Aorta (tissue), 5 donors: Measurements from ENCODE around the gene MACROH2A1. TPM values are rescaled to one million over a fixed set of nuclear protein-coding genes. Genes with fewer than 3 reads are reported as not detected.
A peak's percentile ranks its signal among the peaks of the same experiment; 100 is the strongest.

Experiments
- ATAC-seq: fragments of 200-7000 bp; cut with Tn5 transposase; one replicate; pipeline ENCODE4 v1.9.1; 2022; ENCODE audit warnings: moderate library complexity; ENCODE audit not compliant: low FRiP score
- DNase-seq, 2 donors: peaks; one replicate each; pipeline ENCODE4 v3.0.0-alpha.2; 2020
- H3K27ac ChIP-seq, 2 donors: one replicate each; pipeline ENCODE4 v1.5.1; 2013; ENCODE audit warnings: low read length in 2 of 2, mild to moderate bottlenecking in 2 of 2, moderate library complexity in 2 of 2, control low read depth in 1 of 2, inconsistent platforms in 1 of 2, low read depth in 1 of 2
- H3K27me3 ChIP-seq, 2 donors: one replicate each; pipeline ENCODE4 v1.6.1; 2013; ENCODE audit warnings: control low read depth in 1 of 2, low read length in 1 of 2, mild to moderate bottlenecking in 1 of 2, moderate library complexity in 1 of 2; ENCODE audit not compliant: insufficient read depth in 2 of 2, control insufficient read depth in 1 of 2
- H3K36me3 ChIP-seq, 2 donors: one replicate each; pipeline ENCODE4 v1.6.1; 2013; ENCODE audit warnings: control low read depth in 1 of 2, low read length in 1 of 2, mild to moderate bottlenecking in 1 of 2; ENCODE audit not compliant: insufficient read depth in 2 of 2, control insufficient read depth in 1 of 2
- H3K4me1 ChIP-seq, 2 donors: one replicate each; pipeline ENCODE4 v1.6.1; 2013; ENCODE audit warnings: low read length in 2 of 2, control low read depth in 1 of 2, mild to moderate bottlenecking in 1 of 2, moderate library complexity in 1 of 2; ENCODE audit not compliant: insufficient read depth in 2 of 2, control insufficient read depth in 1 of 2
- H3K4me3 ChIP-seq, 2 donors: one replicate each; pipeline ENCODE4 v1.5.1; 2013; ENCODE audit warnings: low read length in 2 of 2, control low read depth in 1 of 2, mild to moderate bottlenecking in 1 of 2
- H3K9me3 ChIP-seq: one replicate; pipeline ENCODE4 v1.6.1; 2013; ENCODE audit warnings: mild to moderate bottlenecking, low read length; ENCODE audit not compliant: control insufficient read depth
- WGBS, 2 donors: extraction: QIAGEN DNeasy Blood & Tissue Kit; methylation state at CpG; one replicate each; pipeline ENCODE4 v1.1.7; 2013; 5-methylcytosine and 5-hydroxymethylcytosine counted together
- intact Hi-C, 2 donors: fragments of 100-400 bp; cut with DNase I; formaldehyde crosslinking; loops; one replicate each; pipeline versions ENCODE4 v1.14.2 to v1.15.0; 2022
- polyA plus RNA-seq, 2 donors: library from polyadenylated mRNA; stranded (reverse); fragments of 200-250 nt; gene quantifications; one replicate each; pipeline ENCODE4 v1.2.3, GENCODE V29; 2013
- total RNA-seq, 2 donors: library from RNA; stranded (reverse); fragmentation: NEBNext Ultra II Directional; extraction: Animal tissue kit (Norgen Biotek cat#: 25700); gene quantifications; one replicate each; pipeline ENCODE4 v1.2.1, GENCODE V29; 2021
- donor health status: healthy with polysubstance abuse.
- donor health status: Bipolar disorder and iron deficiency.
- donor health status: DM: no; HTN: no; CAD: no.
- donor health status: DM: no; HTN: no; CAD: no.
- donor health status: DM: yes; HTN: yes; CAD: no.

The MACROH2A1 gene
- total and polyA plus RNA-seq, 4 donors = 79.6 to 113 (median 106) TPM

DNA sequence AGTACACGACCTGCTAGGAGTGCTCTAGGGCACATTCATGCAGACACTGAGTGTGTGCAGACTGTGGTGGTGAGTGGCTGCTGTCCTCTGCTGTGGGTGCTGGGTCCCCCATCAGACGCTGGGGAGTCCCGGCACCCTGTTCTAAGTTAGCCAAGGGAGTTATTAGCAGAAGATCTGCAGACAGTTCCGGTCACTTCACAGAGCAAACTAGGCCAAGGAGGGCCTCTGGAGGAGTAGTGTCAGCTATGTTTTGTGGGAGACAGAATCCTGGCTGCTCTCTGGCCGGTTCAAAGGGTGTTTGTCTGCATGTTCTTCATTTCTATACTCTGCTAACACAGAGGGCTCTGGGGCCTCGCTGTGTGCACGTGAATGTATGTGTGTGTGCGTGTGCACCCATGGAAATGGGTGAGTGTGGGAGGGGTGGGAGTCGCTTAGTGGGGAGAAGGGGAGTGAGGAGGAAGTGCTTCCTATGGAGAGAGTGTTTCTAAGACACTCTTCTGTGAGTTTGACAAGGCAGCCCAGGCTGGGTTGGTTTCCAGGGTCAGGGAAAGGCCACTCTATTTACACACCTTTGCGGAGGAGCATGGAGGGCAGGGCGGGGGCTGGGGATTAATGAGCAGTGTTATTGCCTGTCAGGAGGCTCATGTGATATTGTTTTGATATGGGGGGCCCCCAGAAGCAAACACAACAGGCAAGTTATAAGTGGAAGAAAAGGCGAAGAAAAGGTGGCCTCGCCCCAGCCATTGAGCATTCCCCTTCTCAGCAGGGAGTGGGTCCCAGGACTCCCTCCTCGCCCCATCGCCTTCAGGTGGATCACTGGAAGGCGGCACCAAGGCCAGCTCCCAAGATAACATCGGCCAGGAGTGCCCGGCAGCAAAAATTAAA, 68.9 kb downstream of the MACROH2A1 start:
- intact Hi-C loops = loop anchor here (5.0 to 10.0 kb wide), 2 partner anchors 138 to 285 kb away; no protein-coding TSS in a partner anchor
- WGBS, 2 donors = 86 to 87% methylated on average over 18 of the region's 18 CpGs

DNA sequence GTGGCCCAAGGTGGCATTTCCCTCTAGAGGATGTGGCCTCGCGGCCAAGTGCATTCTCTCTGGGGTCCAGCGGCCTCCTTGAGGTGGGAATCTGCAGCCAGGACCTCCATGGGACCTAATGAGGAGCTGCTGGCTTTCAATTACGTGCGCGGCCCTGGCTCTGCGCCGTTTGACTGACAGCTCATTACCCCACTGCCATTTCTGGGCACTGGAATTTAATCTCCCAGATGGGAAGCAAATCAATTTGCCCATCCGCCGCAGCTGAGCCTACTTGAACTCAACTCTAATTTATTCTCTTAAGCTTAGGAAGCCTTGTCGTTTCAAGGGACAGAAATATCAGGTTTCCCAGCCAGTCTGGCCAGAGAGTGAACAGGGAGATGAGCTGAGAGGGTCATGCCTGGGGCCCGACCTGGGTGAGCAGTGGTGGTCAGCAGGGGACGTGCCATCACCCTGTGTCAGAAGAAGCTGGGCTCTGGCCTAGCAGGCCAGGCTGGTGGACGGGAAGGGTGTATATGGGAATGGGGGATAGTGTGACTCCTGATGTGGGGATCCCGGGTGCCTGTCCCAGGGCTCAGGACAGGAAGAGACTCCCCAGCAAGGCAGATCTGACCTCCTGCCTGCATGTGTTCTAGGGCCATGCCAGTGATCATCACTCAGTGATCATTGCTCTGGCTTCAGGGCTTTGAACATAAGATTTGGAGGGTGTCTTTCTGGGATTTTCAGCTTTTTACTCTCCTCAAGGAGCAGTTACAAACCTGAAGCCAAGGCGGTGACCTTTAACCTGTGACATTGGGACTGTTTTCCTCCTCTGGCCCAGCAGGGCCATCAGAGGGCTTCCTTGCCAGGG, 69.7 kb downstream of the MACROH2A1 start:
- Histone ChIP-seq H3K4me1 (no peaks in the 10 kb centered on the region), H3K9me3 (no peaks in the 10 kb centered on the region), H3K27me3 (no peaks in the 10 kb centered on the region), H3K27ac (no peak overlapping the region), H3K36me3 (no peaks in the 10 kb centered on the region), H3K4me3 (no peak overlapping the region)
- peak in 1 of 2 donors; percentile 48 for DNase-seq
- ATAC-seq = no peak
- 91 to 92% methylated on average over 16 of the region's 16 CpGs for WGBS, 2 donors
- intact Hi-C loops = no loop called here

More for the DNA sequence above, 68.9 kb downstream of the MACROH2A1 start:
- Histone ChIP-seq H3K4me1 (no peaks in the 10 kb centered on the region), H3K27ac (no peak overlapping the region), H3K4me3 (no peak overlapping the region), H3K27me3 (no peaks in the 10 kb centered on the region), H3K9me3 (no peaks in the 10 kb centered on the region), H3K36me3 (no peaks in the 10 kb centered on the region)
- DNase-seq (no peak), ATAC-seq (no peak)

DNA sequence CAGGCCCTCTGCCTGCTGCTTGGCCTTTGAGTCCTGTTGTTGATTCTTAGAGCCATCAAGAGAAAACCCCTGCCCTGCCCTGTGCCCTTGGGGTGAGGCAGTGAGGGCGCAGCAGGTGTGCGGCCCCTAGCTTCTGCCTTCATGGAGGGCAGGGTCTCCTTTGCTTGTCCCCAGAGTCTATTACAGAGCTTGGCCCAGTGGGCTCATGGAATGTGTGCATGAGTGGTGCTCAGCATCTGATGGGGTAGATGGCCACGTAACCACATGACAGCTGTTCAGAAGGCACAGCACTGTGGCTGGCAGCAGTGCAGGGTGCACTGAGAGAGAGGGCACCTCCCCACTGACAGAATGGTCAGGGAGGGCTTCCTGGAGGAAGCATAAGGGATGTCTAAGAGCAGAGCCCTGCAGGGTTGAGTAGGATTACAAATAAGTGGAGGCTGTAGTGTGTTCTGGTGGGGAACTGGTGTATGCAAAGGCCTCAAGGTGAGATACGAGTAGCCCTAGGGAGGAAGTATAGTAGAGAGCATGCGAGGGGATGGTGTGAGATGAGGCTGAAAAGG, 70.8 kb downstream of the MACROH2A1 start:
- Histone ChIP-seq H3K27ac (no peak overlapping the region), H3K4me1 (no peaks in the 10 kb centered on the region), H3K36me3 (no peaks in the 10 kb centered on the region), H3K9me3 (no peaks in the 10 kb centered on the region), H3K4me3 (no peak overlapping the region), H3K27me3 (no peaks in the 10 kb centered on the region)
- ATAC-seq = no peak
- no peak for DNase-seq
- intact Hi-C loops = no loop called here
- WGBS, 2 donors = 95 to 99% methylated on average over 5 of the region's 5 CpGs

DNA sequence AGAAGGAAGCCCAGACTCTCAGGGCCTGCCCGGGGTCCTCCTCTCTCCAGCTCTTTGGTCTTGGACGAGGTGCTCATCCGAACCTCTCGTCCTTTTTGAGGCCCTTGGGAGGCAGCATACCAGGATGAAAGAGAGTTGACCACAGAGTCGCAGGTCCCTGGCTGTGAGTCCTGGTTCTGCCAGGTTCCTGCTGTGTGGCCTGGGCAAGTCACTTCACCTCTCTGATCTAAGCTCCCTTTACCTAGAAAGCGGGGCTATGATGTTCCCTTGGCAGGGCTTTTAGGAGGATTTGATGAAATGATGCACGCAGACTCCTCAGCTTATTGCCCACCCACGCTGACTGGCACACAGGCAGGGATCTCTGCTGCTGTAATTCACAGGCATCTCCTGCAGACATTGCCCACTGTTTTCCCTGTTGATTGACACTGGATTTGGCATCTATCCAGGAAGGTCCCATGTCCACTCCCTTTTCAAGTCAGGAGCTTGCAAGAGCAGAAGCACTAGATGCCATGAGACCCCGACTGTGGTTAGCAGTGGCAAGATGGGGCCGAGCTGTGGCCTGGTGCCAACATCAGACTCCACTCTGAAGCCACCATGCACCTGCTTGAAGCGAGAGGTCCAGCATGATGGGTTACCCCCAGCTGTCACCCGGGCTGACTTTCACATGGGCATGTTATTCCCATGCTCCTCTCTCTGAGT, 71.5 kb downstream of the MACROH2A1 start:
- no peak for DNase-seq
- intact Hi-C loops = no loop called here
- ATAC-seq = no peak
- no peaks in the 10 kb centered on the region for H3K9me3 ChIP-seq
- H3K27ac ChIP-seq = no peak overlapping the region
- H3K36me3 ChIP-seq = no peaks in the 10 kb centered on the region
- H3K4me1 ChIP-seq = no peaks in the 10 kb centered on the region
- H3K4me3 ChIP-seq = no peak overlapping the region
- WGBS, 2 donors = 91 to 95% methylated on average over 12 of the region's 12 CpGs
- H3K27me3 ChIP-seq = no peaks in the 10 kb centered on the region

DNA sequence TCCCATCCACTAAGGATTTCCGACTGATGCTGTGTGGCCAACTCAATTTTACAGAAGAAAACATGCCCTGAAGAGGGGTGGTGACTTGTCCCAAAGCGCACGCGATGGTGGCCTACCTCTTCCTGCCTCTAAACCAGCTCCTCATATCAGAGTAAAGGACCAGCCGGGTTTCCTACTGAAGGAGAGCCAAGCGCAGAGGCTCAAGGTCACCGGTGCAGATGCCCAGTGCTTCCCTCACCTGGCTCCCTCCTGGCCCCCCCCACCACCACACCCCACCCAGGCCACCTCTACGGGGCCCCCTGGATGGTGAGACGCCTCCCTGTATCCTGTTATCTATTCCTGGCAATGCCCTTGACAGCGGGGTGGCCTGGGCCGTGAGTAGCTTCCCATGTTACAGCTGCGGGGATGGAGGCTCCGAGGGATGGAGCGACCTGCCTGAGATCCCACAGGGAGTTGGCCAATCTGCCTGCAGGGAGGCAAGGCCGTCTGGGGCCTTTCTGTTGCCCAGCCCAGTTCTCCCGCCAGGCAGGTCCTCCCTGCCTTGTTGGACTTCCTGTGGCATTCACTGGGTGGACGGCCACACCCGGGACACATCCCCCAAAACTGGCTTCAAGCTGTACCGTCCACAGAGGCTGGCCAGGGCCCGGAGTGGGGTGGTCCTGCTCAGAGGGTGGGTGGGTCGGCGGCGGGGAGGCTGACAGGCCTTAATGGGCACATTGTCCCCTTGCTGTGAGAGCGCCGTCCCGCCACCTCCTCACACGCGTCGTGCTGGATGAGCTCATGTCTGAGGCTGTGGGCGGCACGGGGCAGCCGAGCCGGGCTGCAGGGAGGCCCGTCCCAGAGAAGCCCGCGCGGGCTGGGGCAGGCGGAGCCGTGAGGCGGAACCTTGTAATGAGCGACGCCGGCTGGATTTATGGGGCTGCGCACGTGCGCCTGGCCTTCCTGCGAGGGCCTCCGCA, 72.5 kb downstream of the MACROH2A1 start:
- no peaks in the 10 kb centered on the region for H3K4me1 ChIP-seq
- H3K9me3 ChIP-seq = no peaks in the 10 kb centered on the region
- no peaks in the 10 kb centered on the region for H3K36me3 ChIP-seq
- intact Hi-C loops = no loop called here
- H3K27ac ChIP-seq = no peak overlapping the region
- no peak overlapping the region for H3K4me3 ChIP-seq
- WGBS, 2 donors = 53 to 70% methylated on average over 48 of the region's 48 CpGs
- no peaks in the 10 kb centered on the region for H3K27me3 ChIP-seq
- peak in 1 of 2 donors; percentile 81 for DNase-seq
- ATAC-seq = peak; percentile 47

DNA sequence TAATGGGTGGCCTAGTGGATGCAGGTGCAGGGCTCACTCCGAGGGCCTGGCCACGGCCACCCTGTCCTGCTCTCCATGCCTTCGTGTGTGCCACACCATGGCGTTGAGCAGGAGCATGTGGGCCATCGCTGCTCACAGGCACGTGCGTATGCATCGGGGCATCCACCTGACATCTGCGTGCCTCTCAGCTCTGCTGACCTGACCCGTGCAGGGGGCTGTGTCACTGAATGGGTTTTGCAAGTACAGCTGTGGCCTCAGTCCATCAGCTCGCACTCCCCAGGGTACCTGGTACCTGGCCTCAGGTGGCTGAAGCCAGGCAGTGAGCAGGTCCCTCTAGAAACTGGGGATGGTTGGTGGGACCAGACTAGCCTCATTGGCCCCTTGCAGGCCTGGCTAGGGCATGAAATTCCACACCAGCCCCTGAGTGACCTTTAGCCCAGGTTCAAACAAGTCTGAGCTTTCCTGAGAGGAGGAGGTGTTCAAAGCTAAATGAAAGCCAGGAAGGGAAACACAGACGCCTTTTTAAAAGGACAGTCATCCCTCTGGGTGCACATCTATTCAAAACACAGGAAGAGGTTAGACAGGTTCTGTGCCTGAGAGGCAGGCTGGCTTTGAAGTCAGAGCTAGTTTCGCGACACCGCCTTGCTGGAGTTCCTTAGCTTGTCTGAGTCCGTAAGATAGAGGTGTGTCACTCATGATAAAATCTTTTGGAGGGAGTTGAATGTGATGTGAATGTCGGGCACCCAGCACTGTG, 74.0 kb downstream of the MACROH2A1 start:
- intact Hi-C loops = no loop called here
- Histone ChIP-seq H3K27me3 (no peaks in the 10 kb centered on the region), H3K27ac (no peak overlapping the region), H3K36me3 (no peaks in the 10 kb centered on the region), H3K9me3 (no peaks in the 10 kb centered on the region), H3K4me3 (no peak overlapping the region), H3K4me1 (no peaks in the 10 kb centered on the region)
- WGBS, 2 donors = 94 to 96% methylated on average over 17 of the region's 17 CpGs
- DNase-seq = peak in 1 of 2 donors; percentile 47
- no peak for ATAC-seq

DNA sequence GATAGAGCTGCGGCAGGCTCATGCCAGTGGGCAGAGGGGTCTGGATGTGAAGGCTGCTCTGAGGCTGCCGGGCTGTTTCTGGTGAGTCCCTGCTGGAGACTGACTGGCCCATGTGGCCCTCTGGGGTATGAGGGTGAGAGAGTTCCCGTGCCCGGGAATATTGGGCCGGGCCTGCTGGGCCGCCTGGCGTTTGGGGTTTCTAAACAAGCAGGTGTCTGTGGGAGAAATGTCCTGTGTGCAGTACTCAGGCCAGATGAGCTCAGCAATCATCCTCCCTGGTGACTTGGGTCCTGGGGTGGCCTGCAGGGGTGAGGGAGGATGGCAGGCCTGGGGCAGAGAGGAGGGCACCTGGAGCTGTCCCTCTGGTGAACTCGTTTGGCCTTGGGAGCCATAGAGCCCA, 74.9 kb downstream of the MACROH2A1 start:
- intact Hi-C loops = no loop called here
- DNase-seq = peak in 1 of 2 donors; percentile 64
- 92 to 93% methylated on average over 8 of the region's 8 CpGs for WGBS, 2 donors

More for the DNA sequence above, 74.9 kb downstream of the MACROH2A1 start:
- Histone ChIP-seq H3K27me3 (no peaks in the 10 kb centered on the region), H3K36me3 (no peaks in the 10 kb centered on the region), H3K9me3 (no peaks in the 10 kb centered on the region), H3K27ac (no peak overlapping the region), H3K4me3 (no peak overlapping the region), H3K4me1 (no peaks in the 10 kb centered on the region)
- no peak for ATAC-seq
